ENCODE data around the gene ZER1. TPM values are rescaled to one million over a fixed set of nuclear protein-coding genes. Genes with fewer than 3 reads are reported as not detected.

The ZER1 gene
- total RNA-seq, 4 donors from 2014 or later = 30.9 to 80.1 (median 34.7) TPM

- TF ChIP-seq CTCF (IDR thresholded peaks at IDR 0.05; ENCODE audit: low read depth) = no peak
Observed at GRCh38 chr9:128809831-128810230, 38.1 kb upstream of the ZER1 start.

- TF ChIP-seq CTCF (IDR thresholded peaks at IDR 0.05; ENCODE audit: low read depth) = no peak
Observed at GRCh38 chr9:128809036-128809599, 37.4 kb upstream of the ZER1 start.

GRCh38 chr9:128808543-128808942 is 36.8 kb upstream of the ZER1 start:
- TF ChIP-seq CTCF (IDR thresholded peaks at IDR 0.05; ENCODE audit: low read depth) = no peak

GRCh38 chr9:128807827-128808226 is 36.1 kb upstream of the ZER1 start:
- no peak for TF ChIP-seq CTCF (IDR thresholded peaks at IDR 0.05; ENCODE audit: low read depth)

- no peak for TF ChIP-seq CTCF (IDR thresholded peaks at IDR 0.05; ENCODE audit: low read depth)
Observed at GRCh38 chr9:128805661-128806060, 33.9 kb upstream of the ZER1 start.

GRCh38 chr9:128802482-128802881 is 30.8 kb upstream of the ZER1 start:
- no peak for TF ChIP-seq CTCF (IDR thresholded peaks at IDR 0.05; ENCODE audit: low read depth)

- TF ChIP-seq CTCF (IDR thresholded peaks at IDR 0.05; ENCODE audit: low read depth) = no peak
Observed at GRCh38 chr9:128800061-128800460, 28.3 kb upstream of the ZER1 start.

Measured in subcutaneous adipose tissue (tissue), 4 donors.